GM20000 (cell line): Measurements from ENCODE around the gene PCDHA1.
"Not testable (repeated sequence)": the region's sequence is repeated elsewhere in the genome, so short reads cannot be mapped to it uniquely, and the experiment has no call there.

Experiments
- DNase-seq: peaks from one replicate; pipeline ENCODE4 v3.0.0; 2012; ENCODE audit warnings: low spot score
- CTCF ChIP-seq: IDR thresholded peaks from 2 replicates; pipeline ENCODE4 v1.5.1; 2012; ENCODE audit warnings: mild to moderate bottlenecking, control low read depth; ENCODE audit errors: extremely low read depth, missing control alignments

Gene PCDHA1

GRCh38 chr5:140842798-140843733, 57.1 kb downstream of the PCDHA1 start:
- no peak for TF ChIP-seq CTCF
- DNase-seq: no peak

- DNase-seq: not testable (repeated sequence)
These were observed 62.5 kb downstream of the PCDHA1 start, which contains the start of gene PCDHA9 for GRCh38 chr5:140848139-140849102. Gene PCDHA9 (plus strand): TSS chr5:140848382. CDS start chr5:140848496, 114 bp downstream.

- not testable (repeated sequence) for DNase-seq
These were observed 64.1 kb downstream of the PCDHA1 start for GRCh38 chr5:140849831-140850634.

GRCh38 chr5:140855772-140856674, 70.1 kb downstream of the PCDHA1 start, which contains the start of gene PCDHA10:
Gene PCDHA10 (plus strand): TSS chr5:140855897. CDS start chr5:140856049, 152 bp downstream.
- no peak for DNase-seq
- no peak for TF ChIP-seq CTCF

GRCh38 chr5:140857177-140857986, 71.4 kb downstream of the PCDHA1 start:
- TF ChIP-seq CTCF: no peak
- DNase-seq: no peak

GRCh38 chr5:140857987-140858240, 72.0 kb downstream of the PCDHA1 start:
- DNase-seq: no peak
- TF ChIP-seq CTCF: no peak
